HG03196 (cell line): ENCODE results near the gene CCS.
"Not testable (repeated sequence)": the region's sequence is repeated elsewhere in the genome, so short reads cannot be mapped to it uniquely, and the experiment has no call there.

Source experiments
- ATAC-seq: cut with Tn5 transposase; IDR thresholded peaks from one replicate; pipeline ENCODE4 v1.9.1; 2021; ENCODE audit not compliant: unreplicated experiment

CCS gene

DNA sequence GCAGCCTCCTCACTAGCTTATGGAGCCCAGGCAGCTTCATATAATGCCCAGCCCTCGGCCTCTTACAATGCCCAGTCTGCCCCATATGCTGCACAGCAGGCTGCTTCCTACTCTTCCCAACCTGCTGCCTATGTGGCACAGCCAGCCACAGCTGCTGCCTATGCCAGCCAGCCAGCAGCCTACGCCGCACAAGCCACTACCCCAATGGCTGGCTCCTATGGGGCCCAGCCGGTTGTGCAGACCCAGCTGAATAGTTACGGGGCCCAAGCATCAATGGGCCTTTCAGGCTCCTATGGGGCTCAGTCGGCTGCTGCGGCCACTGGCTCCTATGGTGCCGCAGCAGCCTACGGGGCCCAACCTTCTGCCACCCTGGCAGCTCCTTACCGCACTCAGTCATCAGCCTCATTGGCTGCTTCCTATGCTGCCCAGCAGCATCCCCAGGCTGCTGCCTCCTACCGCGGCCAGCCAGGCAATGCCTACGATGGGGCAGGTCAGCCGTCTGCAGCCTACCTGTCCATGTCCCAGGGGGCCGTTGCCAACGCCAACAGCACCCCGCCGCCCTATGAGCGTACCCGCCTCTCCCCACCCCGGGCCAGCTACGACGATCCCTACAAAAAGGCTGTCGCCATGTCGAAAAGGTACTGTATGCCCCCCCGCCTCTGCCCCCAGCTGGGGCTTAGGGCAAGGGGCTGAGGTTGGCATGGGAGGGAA, 32.2 kb downstream of the CCS start:
- ATAC-seq, result no peak

DNA sequence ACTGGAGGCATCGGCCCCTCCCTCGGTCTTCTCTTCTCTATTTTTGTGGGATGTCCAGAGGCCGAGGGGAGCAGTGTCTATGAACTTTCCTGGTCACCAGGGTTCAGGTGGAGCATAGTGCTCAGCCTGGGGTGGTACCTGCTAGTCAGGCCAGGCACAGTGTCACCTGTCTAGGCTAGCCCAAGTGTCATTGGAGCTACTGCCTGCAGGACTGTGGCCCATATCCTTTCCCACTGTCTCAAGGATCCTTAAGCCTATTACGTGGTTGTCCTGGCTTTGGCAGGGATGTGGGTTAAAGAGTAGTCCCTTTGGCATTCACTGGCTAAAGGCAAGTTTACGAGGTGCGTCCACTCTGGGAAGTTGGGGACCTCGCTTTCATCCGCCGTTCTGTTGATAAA, 32.8 kb downstream of the CCS start:
- no peak for ATAC-seq

DNA sequence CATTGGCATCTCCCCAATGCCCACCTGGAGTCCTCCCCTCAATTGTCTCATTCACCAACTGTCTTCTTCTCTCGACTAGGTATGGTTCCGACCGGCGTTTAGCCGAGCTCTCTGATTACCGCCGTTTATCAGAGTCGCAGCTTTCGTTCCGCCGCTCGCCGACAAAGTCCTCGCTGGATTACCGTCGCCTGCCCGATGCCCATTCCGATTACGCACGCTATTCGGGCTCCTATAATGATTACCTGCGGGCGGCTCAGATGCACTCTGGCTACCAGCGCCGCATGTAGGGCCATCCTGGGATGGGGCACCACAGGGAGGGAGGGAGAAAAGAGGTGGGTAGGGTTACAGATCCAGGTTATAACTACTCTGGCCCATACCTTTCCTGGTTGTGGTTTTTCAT, 33.4 kb downstream of the CCS start:
- no peak for ATAC-seq

DNA sequence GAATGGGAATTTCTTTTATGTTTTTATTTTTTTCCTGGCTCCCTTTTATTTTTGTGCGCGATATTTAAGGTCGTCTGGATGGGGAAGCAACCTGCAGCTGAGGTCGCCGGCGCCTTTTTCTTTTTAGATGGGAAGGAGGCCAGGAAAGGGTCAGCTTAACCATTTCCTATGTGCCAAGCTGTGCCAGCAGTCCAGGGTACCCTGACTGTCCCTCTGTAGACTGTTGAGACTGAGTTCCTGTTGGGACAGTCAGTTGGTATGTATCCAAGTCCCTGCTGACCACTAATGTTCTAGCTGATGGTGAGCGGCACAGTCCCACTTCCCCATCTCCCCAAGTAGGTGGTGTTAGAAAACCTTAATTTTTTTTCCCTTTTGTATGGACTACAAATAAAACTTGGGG, 33.9 kb downstream of the CCS start:
- no peak for ATAC-seq

DNA sequence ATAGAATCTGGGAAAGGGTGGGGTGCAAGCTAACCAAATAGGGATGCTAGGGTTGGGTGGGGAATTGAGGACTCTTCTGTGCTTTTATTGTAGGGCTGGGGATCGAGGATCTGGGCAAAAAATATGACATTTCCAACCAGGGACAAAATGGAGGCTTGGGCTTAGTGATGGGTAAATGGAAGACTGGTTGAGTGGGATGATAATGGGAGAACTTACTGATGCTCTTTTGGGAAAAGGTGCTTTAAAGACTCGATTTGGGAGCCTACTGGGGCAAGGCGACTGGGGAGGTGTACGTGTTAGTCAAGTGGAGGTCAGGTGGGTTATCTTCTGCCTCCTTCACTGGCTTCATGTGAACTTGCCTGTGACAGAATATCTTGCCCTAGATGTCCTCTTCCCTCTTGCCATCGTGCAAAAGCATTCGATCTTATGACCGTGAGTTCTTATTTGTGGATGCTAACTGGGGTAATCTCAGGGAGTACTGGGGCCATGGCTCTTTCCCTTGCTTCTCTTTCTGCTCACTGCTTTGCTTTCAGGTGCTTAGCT, 35.1 kb downstream of the CCS start:
- no peak for ATAC-seq

DNA sequence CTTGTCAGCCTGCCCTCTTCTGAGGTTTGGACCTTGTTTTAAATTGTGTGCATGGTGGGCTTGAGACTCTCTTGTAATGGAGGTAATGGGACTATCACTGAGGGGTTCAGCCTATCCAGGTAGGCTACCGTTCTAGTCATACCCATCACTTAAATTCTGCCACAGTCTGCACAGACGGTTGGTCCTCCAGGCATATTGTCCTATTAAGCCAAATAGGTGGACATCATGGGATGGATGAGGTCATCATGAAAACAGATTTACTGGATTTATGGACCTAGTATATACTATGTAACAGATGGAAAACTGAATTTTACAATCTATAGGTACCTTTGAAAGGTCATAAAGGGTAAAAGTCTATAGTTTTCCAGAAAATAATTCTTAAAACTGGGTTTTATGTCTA, 36.4 kb downstream of the CCS start:
- no peak for ATAC-seq

DNA sequence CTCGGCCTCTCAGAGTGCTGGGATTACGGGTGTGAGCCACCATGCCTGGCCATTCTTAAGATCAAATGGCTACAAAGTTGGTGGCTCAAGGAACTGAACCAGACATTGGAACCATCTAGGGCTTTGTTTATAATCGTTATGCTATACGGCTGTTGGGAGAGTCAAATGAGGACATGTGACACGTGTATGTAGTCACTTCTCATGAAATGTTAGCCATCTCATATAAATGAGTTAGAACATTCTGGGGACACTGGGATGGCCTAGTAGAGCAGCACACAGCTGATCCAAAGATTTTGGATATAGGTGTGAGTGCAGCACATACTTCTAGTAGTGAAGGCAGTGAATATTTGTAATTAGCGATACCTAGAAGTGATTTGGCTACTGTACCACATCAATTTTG, 38.9 kb downstream of the CCS start:
- ATAC-seq, result no peak

DNA sequence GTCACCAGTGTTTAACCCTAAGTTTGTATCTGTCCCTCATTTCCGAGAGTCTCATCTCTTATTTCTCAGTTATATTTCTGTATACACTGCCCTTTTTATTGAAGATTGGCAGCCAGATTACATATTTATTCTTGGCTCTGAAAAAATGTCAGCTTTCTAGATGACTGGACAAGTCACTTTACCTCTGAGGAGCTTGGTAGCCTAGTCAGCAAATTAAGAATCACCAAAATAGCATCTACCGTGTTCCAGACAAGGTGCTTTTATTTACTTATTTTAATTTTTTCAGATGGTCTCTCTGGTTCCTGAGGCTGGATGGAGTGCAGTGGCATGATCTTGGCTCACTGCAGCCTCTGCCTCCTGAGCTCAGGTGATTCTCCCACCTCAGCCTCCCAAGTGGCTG, 40.0 kb downstream of the CCS start:
- no peak for ATAC-seq

DNA sequence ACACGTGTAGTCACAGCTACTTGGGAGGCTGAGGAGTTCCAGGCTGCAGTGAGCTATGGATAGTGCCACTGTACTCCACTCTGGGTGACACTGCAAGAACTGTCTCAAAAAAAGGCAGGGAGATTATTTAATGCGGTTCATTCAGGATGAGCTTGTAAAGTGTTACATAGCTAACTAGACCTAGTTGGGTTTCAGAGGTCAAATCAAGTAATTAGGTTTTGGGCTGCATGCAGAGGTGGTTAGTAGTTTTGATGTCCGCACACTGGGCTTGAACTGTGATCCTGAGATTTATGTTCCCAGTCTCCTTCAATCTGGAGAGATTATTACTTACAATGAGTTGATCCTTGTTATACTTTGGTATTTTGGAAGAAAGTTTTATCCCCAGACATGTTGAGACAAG, 43.4 kb downstream of the CCS start:
- ATAC-seq, result no peak

DNA sequence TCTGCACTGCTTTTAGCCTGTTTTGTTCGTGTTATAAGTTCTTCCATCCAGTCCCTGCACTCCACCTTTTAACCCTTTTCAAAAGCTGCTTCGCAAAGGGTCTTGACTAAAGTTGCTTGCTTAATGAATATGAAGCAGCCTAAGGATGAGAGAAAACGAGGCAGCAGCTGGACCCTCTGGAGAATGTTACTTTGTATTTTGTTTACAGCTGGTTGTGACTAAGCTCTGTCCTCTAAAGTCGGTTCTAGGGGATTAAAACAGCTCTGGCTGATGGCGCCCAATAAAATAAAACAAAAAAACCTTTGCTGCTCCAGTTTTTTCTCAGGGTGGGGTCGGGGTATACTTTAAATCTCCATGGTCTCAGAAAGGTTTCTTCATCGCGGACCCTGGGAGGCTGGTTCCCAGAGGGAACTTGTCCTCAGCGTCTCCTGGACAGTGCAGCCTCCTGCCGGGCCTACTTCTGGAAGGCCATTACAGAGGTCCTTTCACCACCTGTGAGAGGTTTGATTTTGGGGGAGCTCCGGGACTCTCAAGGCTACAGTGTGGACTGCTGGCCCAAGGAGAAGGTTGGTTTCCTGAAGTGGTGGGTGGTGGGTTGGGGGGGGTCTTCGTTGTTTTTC, 44.7 kb downstream of the CCS start:
- ATAC-seq, result no peak

DNA sequence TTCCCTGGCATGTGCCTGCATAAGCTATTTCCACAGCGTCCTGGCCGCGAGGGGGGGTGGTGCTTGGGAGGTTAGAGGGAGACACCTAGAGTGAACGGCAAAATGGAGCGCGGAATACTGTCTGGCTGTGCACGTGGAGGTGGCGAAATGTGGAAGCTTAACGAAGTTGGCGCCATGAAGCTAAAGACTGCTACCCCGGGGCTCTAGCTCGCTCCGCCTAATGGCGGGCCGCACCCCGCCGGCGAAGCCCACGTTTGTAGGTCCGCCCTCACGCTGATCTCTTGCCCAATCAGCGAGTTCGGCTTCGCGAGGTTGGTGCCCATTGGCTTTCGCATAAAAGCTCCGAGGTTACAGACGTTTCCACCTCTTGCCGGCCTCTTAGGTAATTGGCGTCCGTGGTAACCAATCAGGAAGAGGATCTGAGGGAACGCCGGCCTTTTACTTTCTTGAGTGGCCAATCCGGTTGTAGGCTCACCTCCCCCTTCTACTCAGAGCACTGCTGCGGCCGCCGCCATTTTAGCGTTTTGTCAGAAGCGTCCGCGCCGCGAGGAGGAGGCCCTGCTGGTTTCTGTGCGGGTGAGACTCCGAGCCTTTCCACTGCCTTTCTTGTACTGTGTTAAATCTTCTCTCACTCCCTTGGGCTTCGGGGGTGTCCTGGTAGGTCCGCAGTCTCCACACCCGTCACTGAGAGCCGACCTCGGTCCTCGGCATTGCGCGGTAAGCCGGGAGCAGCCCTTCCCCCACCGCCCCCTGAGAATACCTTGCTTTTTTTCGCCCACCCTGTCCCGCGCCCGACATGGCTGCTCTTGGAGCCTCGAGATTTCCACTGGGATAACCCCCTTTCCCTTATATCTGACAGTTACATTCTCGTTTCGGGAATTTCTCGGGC, 45.4 kb downstream of the CCS start, which contains the start of gene RBM4:
RBM4 (plus strand) TSS at position 527 of the 889 bp plus-strand sequence. CDS start 1,009 bp downstream, outside the sequence.
- peak; percentile 95 for ATAC-seq

DNA sequence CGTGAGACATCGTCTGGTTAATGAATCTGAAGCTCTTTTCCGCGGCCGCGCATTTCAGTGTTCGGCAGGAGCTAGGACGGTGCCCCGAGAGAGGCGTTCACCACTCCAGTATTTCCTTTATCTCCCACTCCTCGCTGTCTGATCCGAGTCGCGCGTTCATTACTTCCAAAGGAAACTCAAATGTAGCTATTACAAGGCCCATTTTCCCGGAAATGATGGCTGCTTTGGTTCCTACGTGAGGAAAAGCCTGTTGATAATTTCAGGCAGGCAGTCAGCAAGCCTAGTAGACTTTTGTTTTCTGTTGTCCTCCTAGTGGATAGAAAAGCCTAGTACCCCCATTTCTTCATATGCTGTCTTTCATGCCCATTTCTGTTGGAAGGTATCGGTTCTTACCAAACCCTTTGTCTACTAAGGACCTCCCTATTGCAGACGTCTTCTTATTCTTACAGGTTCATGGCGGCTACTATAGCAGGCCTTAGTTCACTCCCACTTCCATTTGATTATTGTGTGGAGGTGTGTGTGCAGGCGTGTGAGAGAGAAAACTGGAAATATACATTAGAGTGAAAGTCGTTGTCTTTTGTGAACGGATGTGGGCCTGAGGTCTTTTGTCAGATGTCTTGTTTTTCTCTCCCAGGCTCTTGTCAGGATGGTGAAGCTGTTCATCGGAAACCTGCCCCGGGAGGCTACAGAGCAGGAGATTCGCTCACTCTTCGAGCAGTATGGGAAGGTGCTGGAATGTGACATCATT, 46.3 kb downstream of the CCS start:
- ATAC-seq, result no peak

DNA sequence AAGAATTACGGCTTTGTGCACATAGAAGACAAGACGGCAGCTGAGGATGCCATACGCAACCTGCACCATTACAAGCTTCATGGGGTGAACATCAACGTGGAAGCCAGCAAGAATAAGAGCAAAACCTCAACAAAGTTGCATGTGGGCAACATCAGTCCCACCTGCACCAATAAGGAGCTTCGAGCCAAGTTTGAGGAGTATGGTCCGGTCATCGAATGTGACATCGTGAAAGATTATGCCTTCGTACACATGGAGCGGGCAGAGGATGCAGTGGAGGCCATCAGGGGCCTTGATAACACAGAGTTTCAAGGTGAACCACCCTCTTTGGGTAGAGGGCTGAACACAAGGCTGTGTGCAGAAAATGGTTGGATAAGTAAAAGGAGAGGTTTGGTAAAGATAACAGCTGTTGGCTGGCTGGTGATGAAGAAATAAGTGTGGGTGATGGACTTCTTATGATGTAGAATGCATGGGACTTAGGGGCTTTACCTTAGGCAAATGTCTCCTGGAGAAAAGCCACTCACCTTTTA, 46.9 kb downstream of the CCS start:
- not testable (repeated sequence) for ATAC-seq

DNA sequence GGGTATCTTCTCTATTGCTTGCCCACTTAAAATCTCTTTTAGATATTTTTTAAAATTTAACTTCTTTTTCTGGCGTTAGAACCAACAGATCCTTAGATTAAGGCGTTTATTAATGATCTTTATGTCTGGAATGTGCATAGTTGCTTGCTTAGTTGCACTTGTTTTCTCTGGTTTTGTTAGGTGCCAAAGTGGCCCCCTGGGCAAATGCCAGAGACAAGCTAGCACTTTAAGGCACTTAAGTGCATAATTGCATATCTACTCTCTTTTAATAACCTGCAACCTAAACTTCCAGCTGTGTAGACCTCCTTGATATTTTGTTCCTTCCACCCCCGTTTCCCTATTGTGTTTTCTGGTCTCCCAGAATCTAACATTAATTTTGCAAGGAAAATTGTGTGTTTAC, 48.8 kb downstream of the CCS start:
- no peak for ATAC-seq

DNA sequence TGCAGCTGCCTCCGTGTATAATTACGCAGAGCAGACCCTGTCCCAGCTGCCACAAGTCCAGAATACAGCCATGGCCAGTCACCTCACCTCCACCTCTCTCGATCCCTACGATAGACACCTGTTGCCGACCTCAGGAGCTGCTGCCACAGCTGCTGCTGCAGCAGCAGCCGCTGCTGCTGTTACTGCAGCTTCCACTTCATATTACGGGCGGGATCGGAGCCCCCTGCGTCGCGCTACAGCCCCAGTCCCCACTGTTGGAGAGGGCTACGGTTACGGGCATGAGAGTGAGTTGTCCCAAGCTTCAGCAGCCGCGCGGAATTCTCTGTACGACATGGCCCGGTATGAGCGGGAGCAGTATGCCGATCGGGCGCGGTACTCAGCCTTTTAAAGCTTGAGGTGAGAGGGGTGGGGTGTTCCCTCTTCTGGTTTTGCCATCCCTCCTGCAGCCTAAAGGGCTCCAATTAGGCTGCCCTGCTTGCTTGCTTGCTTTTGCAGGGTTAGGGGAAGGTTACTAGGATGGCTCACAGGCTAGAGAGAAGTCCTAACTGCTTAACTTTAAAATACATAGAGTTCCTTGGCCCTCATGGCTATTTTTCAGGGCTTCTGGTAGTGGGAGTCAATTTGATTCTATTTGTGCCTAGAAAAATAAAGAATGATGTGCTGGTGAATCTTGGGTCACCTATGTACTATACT, 50.9 kb downstream of the CCS start:
- ATAC-seq, result no peak

DNA sequence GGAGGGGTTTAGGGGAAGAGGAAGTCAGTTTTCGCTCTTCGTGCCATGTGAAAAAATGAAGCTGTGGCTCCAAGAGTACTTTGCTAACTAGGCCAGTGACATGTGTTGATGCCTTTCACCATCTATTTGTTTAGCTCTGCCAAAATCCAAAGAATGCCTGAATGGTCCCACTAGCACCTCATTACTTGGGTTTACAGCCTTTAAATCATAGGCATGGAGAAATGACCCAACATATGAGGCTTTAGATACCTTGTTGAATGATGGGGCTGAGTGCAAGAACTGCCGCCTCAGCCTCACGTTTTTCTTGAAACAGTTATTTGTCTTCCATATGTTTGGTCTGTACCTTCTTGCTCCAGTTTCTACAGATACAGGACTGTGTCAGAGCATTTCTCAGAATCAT, 53.8 kb downstream of the CCS start:
- no peak for ATAC-seq

DNA sequence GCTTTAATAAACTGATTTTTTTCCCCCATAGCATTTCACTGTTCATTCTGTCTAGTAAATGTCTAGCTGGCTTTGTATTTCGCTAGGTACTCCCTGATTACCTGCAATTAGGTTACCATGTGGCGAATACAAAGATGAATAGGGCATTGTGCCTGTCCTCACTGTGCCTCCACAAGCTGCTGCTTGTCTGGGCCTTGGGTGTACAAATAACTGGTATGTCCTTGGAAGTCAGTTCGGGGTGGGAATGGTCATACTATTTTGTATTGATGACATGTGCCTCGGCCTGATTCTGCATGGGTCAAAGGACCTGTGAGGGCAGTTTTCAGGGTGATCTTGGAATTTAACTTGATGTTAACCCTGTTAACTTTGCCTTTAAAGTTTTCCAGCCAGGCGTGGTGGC, 56.9 kb downstream of the CCS start:
- no peak for ATAC-seq

DNA sequence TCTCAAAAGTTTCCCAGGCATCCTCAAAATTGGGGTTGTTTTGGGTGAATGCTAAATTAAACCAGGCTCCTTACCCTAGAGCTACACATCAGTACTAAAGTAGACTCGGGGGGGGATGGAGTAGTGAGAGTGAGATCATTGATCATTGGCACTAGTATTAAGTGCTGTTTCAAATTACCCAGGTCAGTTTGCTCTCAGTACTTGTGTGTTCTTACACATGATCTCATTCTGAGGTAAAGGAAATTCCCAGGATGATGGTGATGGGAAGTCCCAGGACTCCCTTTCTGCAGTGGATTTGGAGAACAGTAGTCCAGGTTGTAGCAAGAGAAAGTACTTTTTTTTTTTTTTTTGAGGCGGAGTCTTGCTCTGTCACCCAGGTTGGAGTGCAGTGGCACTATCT, 58.0 kb downstream of the CCS start:
- ATAC-seq, result no peak

DNA sequence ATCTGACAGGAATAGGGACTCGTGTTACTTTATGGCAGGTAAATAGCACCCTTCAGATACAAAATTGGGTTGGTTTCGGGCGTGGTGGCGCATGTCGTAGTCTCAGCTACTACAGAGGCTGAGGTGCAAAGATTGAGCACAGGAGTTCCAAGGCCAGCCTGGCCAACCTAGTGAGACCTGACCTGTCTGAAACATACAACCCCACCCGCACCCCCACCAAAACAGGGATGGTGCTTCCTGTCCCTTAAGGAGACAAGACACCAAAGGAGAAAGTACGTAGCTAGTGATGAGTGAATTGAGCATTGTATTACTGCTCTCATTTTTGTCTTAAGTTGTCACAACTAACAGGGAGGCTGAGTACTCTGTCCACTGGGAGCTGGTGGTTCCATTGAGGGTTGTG, 59.7 kb downstream of the CCS start:
- ATAC-seq, result no peak

DNA sequence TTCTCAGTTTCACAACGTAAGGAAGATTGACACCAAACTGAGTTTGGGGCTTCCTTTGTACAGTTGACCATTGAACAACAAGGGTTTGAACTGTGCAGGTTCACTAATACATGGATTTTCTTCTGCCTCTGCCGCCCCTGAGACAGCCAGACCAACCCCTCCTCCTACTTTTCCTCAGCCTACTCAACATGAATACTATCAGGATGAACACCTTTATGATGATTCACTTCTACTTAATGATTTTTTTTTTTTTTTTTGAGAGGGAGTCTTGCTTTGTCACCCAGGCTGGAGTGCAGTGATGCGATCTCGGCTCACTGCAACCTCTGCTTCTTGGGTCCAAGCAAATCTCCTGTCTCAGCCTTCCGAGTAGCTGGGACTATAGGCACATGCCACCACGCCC, 60.1 kb downstream of the CCS start:
- ATAC-seq, result no peak
